ENCODE results near the gene POLR3H.

DNA sequence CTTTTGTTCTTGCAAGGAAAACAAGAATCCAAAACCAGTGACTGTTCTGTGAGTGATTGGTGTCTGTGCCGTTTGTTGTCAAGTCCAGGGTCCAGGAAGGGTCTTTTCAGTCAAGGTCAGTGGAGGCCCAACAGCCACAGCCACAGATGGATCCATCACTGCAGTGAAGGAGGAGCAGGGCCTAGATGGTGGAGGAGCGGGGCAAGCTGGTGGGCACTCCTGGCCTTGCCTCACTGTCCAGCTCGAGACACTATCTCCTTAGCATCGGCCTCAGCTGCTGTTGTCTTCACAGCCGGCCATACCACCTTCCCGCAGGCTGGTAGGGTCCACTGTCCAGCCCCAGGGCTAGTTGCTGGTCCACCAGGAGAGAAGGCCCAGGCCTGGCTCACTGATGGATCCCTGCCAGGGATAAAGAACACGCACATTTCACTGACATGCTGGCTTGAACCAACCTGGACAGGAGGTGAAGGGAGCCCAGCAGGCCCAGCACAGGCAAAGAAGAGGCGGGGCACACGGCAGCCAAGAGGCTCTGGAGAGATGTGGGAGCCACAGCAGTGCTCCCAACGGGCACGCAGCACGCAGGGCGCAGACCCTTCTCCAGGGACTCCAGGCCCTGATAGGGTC lies 15.2 kb downstream of the POLR3H start:
- TF ChIP-seq, protein P1, sequence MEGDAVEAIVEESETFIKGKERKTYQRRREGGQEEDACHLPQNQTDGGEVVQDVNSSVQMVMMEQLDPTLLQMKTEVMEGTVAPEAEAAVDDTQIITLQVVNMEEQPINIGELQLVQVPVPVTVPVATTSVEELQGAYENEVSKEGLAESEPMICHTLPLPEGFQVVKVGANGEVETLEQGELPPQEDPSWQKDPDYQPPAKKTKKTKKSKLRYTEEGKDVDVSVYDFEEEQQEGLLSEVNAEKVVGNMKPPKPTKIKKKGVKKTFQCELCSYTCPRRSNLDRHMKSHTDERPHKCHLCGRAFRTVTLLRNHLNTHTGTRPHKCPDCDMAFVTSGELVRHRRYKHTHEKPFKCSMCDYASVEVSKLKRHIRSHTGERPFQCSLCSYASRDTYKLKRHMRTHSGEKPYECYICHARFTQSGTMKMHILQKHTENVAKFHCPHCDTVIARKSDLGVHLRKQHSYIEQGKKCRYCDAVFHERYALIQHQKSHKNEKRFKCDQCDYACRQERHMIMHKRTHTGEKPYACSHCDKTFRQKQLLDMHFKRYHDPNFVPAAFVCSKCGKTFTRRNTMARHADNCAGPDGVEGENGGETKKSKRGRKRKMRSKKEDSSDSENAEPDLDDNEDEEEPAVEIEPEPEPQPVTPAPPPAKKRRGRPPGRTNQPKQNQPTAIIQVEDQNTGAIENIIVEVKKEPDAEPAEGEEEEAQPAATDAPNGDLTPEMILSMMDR (IDR thresholded peaks at IDR 0.05; ENCODE audit: low read depth, low read length, poor library complexity, severe bottlenecking), result no peak
- TF ChIP-seq EZH2phosphoT487 (IDR thresholded peaks at IDR 0.05; ENCODE audit: borderline replicate concordance, low read length), result no peak
